22Rv1 (cell line): ENCODE data around the gene NSD1.

Experiments used
- ZFX ChIP-seq: fragments of 450-650 bp; IDR thresholded peaks from 2 replicates; pipeline ENCODE4 v1.6.1; 2017; ENCODE audit warnings: antibody characterized with exemption, borderline replicate concordance
- TF ChIP-seq, protein P1 (sequence below): fragments of 450-650 bp; IDR thresholded peaks from 2 replicates; pipeline ENCODE4 v1.5.1; 2017; ENCODE audit warnings: mild to moderate bottlenecking

GRCh38 chr5:177346820-177347219, 213.2 kb downstream of the NSD1 start:
- TF ChIP-seq, protein P1, sequence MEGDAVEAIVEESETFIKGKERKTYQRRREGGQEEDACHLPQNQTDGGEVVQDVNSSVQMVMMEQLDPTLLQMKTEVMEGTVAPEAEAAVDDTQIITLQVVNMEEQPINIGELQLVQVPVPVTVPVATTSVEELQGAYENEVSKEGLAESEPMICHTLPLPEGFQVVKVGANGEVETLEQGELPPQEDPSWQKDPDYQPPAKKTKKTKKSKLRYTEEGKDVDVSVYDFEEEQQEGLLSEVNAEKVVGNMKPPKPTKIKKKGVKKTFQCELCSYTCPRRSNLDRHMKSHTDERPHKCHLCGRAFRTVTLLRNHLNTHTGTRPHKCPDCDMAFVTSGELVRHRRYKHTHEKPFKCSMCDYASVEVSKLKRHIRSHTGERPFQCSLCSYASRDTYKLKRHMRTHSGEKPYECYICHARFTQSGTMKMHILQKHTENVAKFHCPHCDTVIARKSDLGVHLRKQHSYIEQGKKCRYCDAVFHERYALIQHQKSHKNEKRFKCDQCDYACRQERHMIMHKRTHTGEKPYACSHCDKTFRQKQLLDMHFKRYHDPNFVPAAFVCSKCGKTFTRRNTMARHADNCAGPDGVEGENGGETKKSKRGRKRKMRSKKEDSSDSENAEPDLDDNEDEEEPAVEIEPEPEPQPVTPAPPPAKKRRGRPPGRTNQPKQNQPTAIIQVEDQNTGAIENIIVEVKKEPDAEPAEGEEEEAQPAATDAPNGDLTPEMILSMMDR = no peak
- no peak for TF ChIP-seq ZFX
